ENCODE measurements around the gene PAX5. TPM values are rescaled to one million over a fixed set of nuclear protein-coding genes. Genes with fewer than 3 reads are reported as not detected.

The PAX5 gene
- total and polyA plus RNA-seq, 5 donors from 2014 or later: 0.02 to 0.94 (median 0.15) TPM; not detected in 2

GRCh38 chr9:36794461-36794860 is 239.6 kb downstream of the PAX5 start:
- ATAC-seq (ENCODE audit: low read depth in 2 of 2) (no peak), DNase-seq (no peak)
- peaks cover 5% of the 10 kb centered on the region for H3K36me3 Mint-ChIP-seq
- H3K4me1 ChIP-seq (ENCODE audit: control insufficient read depth, insufficient read depth, low read length, poor library complexity, severe bottlenecking): no peaks in the 10 kb centered on the region
- no peak overlapping the region for H3K4me3 Mint-ChIP-seq
- H3K9me3 ChIP-seq (ENCODE audit: control insufficient read depth in 2 of 2, low read length in 2 of 2): peaks cover 10 to 12% of the 10 kb centered on the region in 2 experiments
- no peak overlapping the region for H3K27ac Mint-ChIP-seq
- H3K27ac ChIP-seq (ENCODE audit: insufficient read depth, low read length, poor library complexity, severe bottlenecking): no peak overlapping the region
- no peaks in the 10 kb centered on the region for H3K4me1 Mint-ChIP-seq
- H3K36me3 ChIP-seq (ENCODE audit: control insufficient read depth, insufficient read depth, low read length): no peaks in the 10 kb centered on the region
- no peaks in the 10 kb centered on the region for H3K27me3 ChIP-seq (ENCODE audit: control insufficient read depth, insufficient read depth, low read length)
- peaks cover 4 to 20% (median 6%) of the 10 kb centered on the region in 7 donors for H3K9me3 Mint-ChIP-seq
- H3K27me3 Mint-ChIP-seq: no peaks in the 10 kb centered on the region
- no peak overlapping the region for H3K4me3 ChIP-seq (ENCODE audit: low read depth, low read length)

DNA sequence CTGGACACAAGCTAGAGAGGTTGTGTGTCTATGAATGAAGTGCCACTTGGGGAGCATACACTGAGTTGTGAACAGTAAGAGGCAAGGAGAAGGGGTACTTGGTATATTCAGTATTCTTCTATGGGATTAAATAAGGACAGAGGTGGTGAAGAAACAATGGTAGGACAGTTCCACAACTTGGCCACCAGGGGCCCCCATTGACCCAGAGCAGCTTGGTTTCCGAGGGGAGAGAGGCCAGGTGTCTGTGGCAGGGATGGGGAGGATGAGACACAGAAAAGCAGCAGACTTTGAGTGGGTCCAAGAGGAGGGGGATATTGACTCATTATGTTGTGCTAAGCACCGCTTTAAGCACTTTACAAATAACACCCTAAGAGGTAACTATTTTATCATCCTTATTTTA is 240.8 kb downstream of the PAX5 start:
- Histone ChIP-seq H3K27me3 (ENCODE audit: control insufficient read depth, insufficient read depth, low read length) (no peaks in the 10 kb centered on the region), H3K27ac (ENCODE audit: insufficient read depth, low read length, poor library complexity, severe bottlenecking) (no peak overlapping the region), H3K36me3 (ENCODE audit: control insufficient read depth, insufficient read depth, low read length) (no peaks in the 10 kb centered on the region), H3K9me3 (ENCODE audit: control insufficient read depth in 2 of 2, low read length in 2 of 2) (peaks cover 10 to 12% of the 10 kb centered on the region in 2 experiments), H3K4me3 (ENCODE audit: low read depth, low read length) (no peak overlapping the region), H3K4me1 (ENCODE audit: control insufficient read depth, insufficient read depth, low read length, poor library complexity, severe bottlenecking) (no peaks in the 10 kb centered on the region)
- ATAC-seq (ENCODE audit: low read depth in 2 of 2) (no peak), DNase-seq (no peak)
- no peak overlapping the region for H3K27ac Mint-ChIP-seq
- peaks cover 5% of the 10 kb centered on the region for H3K36me3 Mint-ChIP-seq
- no peaks in the 10 kb centered on the region for H3K27me3 Mint-ChIP-seq
- peaks cover 4 to 20% (median 6%) of the 10 kb centered on the region in 7 donors for H3K9me3 Mint-ChIP-seq
- H3K4me1 Mint-ChIP-seq: no peaks in the 10 kb centered on the region
- no peak overlapping the region for H3K4me3 Mint-ChIP-seq

DNA sequence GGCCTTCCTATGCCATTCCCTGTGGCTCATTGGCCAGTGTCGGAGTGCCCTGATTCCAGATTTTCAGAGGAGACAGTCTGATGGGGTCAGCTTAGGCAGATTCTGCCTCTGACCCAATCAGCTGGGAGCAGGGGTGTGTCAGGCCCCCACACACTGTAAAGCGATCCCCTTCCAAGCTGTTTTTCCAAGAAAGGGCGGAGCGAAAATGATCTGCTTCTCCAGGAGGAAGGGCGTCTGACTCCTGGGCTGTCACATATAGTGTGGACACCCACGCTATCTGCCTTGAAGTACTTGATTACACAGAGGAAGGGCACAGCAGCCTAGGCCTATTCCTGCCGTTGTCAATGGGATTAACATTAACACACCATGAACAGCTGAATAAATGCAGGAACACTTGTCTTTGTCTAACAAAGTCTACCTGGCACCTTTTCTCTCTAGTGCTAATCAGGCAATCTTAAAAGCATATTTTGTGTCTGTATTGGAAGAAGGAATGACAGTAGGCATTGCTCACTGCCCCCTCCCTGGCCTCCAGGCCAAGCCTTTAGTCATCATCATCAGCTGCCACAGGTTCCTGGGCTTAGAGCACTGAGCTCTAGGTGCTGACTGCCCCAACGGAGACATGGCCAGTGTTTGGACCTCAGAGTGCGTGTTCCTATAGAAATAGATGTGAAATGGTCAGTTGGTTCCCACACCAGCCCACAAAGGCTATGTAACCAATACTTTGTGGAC is 242.7 kb downstream of the PAX5 start:
- Histone ChIP-seq H3K4me3 (ENCODE audit: low read depth, low read length) (no peak overlapping the region), H3K27ac (ENCODE audit: insufficient read depth, low read length, poor library complexity, severe bottlenecking) (no peak overlapping the region), H3K27me3 (ENCODE audit: control insufficient read depth, insufficient read depth, low read length) (peaks cover 2% of the 10 kb centered on the region), H3K4me1 (ENCODE audit: control insufficient read depth, insufficient read depth, low read length, poor library complexity, severe bottlenecking) (no peaks in the 10 kb centered on the region), H3K36me3 (ENCODE audit: control insufficient read depth, insufficient read depth, low read length) (no peaks in the 10 kb centered on the region), H3K9me3 (ENCODE audit: control insufficient read depth in 2 of 2, low read length in 2 of 2) (peaks cover 10 to 12% of the 10 kb centered on the region in 2 experiments)
- peaks cover 5% of the 10 kb centered on the region for H3K36me3 Mint-ChIP-seq
- H3K27ac Mint-ChIP-seq: no peak overlapping the region
- H3K9me3 Mint-ChIP-seq: peaks cover 3 to 20% (median 6%) of the 10 kb centered on the region in 7 donors
- no peak overlapping the region for H3K4me3 Mint-ChIP-seq
- no peak for ATAC-seq (ENCODE audit: low read depth in 2 of 2)
- H3K27me3 Mint-ChIP-seq: no peaks in the 10 kb centered on the region
- H3K4me1 Mint-ChIP-seq: no peaks in the 10 kb centered on the region
- DNase-seq: no peak

DNA sequence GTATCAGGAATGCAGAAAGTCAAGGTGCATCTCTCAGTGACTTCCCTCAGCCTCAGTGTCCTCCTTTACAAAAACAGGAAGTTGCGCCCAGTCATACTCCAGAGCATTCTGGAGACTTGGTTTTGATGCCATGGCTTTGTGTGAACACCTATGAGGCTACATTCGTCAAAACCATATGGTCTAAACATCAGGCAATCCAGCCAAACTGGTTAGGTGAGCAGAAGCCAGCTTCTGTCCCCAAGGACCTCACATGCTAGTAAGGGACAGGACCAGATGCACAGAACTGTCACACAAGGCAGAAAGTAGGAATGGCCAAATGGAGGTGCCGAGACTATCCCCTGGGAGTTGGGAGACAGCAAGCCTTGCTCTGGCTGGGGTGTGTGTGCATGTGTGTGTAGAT is 244.2 kb downstream of the PAX5 start:
- ATAC-seq (ENCODE audit: low read depth in 2 of 2) (no peak), DNase-seq (no peak)
- H3K9me3 Mint-ChIP-seq: peaks cover 3 to 20% (median 6%) of the 10 kb centered on the region in 7 donors
- H3K36me3 ChIP-seq (ENCODE audit: control insufficient read depth, insufficient read depth, low read length): no peaks in the 10 kb centered on the region
- peaks cover 10 to 12% of the 10 kb centered on the region in 2 experiments for H3K9me3 ChIP-seq (ENCODE audit: control insufficient read depth in 2 of 2, low read length in 2 of 2)
- no peak overlapping the region for H3K27ac ChIP-seq (ENCODE audit: insufficient read depth, low read length, poor library complexity, severe bottlenecking)
- peaks cover 3% of the 10 kb centered on the region for H3K27me3 ChIP-seq (ENCODE audit: control insufficient read depth, insufficient read depth, low read length)
- H3K4me1 ChIP-seq (ENCODE audit: control insufficient read depth, insufficient read depth, low read length, poor library complexity, severe bottlenecking): no peaks in the 10 kb centered on the region
- H3K27ac Mint-ChIP-seq: no peak overlapping the region
- no peaks in the 10 kb centered on the region for H3K27me3 Mint-ChIP-seq
- no peak overlapping the region for H3K4me3 Mint-ChIP-seq
- H3K4me1 Mint-ChIP-seq: no peaks in the 10 kb centered on the region
- H3K36me3 Mint-ChIP-seq: peaks cover 5% of the 10 kb centered on the region
- H3K4me3 ChIP-seq (ENCODE audit: low read depth, low read length): no peak overlapping the region

DNA sequence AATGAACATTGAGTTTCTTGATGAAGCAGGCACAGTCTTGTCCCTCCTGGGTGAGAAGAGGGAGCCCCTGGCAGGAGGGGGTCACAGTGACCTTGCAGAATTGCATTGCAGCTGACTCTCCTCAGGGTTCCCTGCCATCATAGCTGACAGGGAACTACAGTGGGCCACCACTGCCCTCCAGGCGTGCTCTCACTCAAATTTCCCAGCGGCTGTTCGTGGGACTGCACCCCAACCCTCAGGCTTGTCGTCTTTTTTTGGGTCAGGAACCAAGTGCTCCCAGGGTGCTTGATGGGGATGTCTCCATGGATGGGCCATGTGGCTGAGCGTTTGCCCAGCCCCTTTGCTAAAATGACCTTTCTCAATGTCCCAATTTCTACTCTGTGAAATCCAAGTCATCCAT is 245.5 kb downstream of the PAX5 start:
- Histone ChIP-seq H3K4me3 (ENCODE audit: low read depth, low read length) (no peak overlapping the region), H3K4me1 (ENCODE audit: control insufficient read depth, insufficient read depth, low read length, poor library complexity, severe bottlenecking) (no peaks in the 10 kb centered on the region), H3K27me3 (ENCODE audit: control insufficient read depth, insufficient read depth, low read length) (peaks cover 4% of the 10 kb centered on the region), H3K27ac (ENCODE audit: insufficient read depth, low read length, poor library complexity, severe bottlenecking) (no peak overlapping the region), H3K36me3 (ENCODE audit: control insufficient read depth, insufficient read depth, low read length) (no peaks in the 10 kb centered on the region), H3K9me3 (ENCODE audit: control insufficient read depth in 2 of 2, low read length in 2 of 2) (peaks cover 7 to 8% of the 10 kb centered on the region in 2 experiments)
- Mint-ChIP-seq H3K4me1 (no peaks in the 10 kb centered on the region), H3K36me3 (peaks cover 5% of the 10 kb centered on the region), H3K4me3 (no peak overlapping the region), H3K27me3 (peaks cover 7% of the 10 kb centered on the region), H3K9me3 (peaks cover 3 to 20% (median 6%) of the 10 kb centered on the region in 7 donors), H3K27ac (no peak overlapping the region)
- ATAC-seq (ENCODE audit: low read depth in 2 of 2): no peak
- no peak for DNase-seq

- DNase-seq (no peak), ATAC-seq (ENCODE audit: low read depth in 2 of 2) (no peak)
- Histone ChIP-seq H3K9me3 (ENCODE audit: control insufficient read depth in 2 of 2, low read length in 2 of 2) (no peaks in the 10 kb centered on the region), H3K27me3 (ENCODE audit: control insufficient read depth, insufficient read depth, low read length) (peaks cover 7% of the 10 kb centered on the region), H3K4me1 (ENCODE audit: control insufficient read depth, insufficient read depth, low read length, poor library complexity, severe bottlenecking) (no peaks in the 10 kb centered on the region), H3K4me3 (ENCODE audit: low read depth, low read length) (no peak overlapping the region), H3K36me3 (ENCODE audit: control insufficient read depth, insufficient read depth, low read length) (no peaks in the 10 kb centered on the region), H3K27ac (ENCODE audit: insufficient read depth, low read length, poor library complexity, severe bottlenecking) (no peak overlapping the region)
- Mint-ChIP-seq H3K9me3 (peaks cover 0 to 15% (median 5%) of the 10 kb centered on the region in 7 donors), H3K36me3 (no peaks in the 10 kb centered on the region), H3K4me3 (no peak overlapping the region), H3K27me3 (peaks cover 7% of the 10 kb centered on the region), H3K27ac (no peak overlapping the region), H3K4me1 (no peaks in the 10 kb centered on the region)
These were observed 246.4 kb downstream of the PAX5 start for GRCh38 chr9:36787709-36788108.

Other genes starting within 250 kb of the PAX5 start
- gene ZCCHC7, start 86.3 kb upstream of the PAX5 start, total RNA-seq: 43.6 TPM
- gene ZCCHC7, start 86.3 kb upstream of the PAX5 start, polyA plus RNA-seq: 10 to 100 TPM; 32.3 to 38.6 (median 34.0) TPM

All from CD4-positive, CD25-positive, alpha-beta regulatory T cell (primary cell).